Pons (tissue), 1 donor: ENCODE results near the gene PI4KA.

ENCODE experiments used
- DNase-seq: peaks from one replicate; pipeline ENCODE4 v3.0.0-alpha.2; 2016; ENCODE audit warnings: low spot score

Gene PI4KA

GRCh38 chr22:20881869-20882815 is 23.5 kb upstream of the PI4KA start:
- no peak for DNase-seq

- no peak for DNase-seq
Measured at GRCh38 chr22:20881231-20881630, 22.6 kb upstream of the PI4KA start.

DNA sequence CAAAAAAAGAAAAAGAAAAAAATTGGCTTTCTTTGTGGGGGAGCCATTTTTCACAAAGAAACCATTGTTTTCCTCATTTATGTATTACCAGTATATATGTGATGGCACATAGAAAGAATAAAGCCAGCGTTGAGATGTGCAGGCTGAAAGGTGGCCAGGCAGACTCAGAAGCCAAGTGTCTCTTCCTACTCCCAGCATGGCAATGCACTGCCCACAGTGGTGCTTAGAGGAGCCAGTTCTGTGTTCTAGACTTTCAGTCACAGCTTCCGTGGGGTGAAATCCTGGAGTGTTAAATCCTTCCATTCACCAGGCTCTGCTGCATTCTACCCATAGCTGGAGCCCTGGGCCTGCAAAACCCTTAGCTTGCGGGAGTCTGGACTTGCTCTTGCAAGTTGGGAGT is 19.1 kb upstream of the PI4KA start:
- no peak for DNase-seq

- no peak for DNase-seq
Measured at GRCh38 chr22:20875296-20875695, 16.7 kb upstream of the PI4KA start.

- no peak for DNase-seq
Measured at GRCh38 chr22:20873214-20873613, 14.6 kb upstream of the PI4KA start.

DNA sequence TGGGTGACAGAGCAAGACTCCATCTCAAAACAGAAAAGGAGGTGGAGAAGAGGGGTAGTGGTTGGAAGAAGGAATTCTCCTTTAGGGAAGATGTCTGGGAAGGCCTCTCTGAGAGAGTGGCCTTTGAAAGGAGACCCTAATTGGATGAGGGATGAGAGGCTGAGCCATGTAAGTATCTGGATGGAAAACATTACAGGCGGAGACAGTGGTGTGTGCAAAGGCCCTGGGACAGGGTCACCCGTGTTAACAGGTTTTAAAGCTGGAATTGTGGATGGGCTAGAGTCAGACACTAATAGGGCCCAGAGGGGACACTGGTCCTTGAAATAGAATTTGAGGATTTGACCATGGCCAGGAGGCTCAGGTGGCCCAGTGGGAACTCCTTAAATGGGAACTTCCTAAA is 10.6 kb upstream of the PI4KA start:
- no peak for DNase-seq

DNA sequence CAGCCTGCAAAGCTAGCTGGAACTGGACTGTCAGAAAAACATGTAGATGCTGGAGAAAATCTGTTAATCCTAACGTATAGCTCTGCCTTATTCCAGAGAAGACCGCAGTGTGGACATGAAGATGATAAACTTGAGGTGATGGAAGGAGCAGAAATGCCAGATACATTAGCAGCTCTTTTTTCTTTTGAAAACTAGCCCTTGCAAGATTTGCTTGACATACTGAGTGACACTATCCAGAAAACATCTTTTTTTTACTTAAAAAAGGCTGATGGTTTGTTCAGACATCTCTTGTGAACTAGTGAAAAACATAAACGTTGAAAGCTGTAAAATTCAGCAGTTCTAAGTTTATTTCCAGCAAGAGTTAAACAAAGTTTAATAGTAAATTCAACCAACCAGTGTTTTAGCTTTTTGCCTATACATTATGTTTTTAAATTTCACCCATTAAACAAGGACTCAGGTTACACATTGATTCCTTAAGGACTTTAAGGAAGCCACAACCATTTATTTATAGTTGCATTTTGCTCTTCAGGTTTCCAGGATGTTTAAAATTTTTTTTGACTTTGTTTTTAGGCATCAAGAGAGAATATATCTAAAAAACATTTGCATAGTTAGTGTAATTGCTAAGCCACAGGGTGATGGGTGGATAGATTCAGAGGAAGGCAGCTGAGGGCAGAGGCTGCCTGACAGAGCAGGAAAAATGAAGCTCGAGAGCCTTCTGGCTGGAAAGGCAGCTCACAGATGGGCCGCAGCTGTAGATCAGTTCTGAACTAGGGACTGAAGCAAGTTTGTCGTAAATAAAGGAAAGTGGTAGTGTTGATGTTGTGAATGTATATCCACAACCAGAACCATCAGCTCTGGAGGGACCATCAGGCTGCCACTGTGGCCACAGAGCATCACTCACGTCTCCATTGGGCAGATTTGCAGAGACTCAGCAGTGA is 9.7 kb upstream of the PI4KA start:
- DNase-seq, result no peak

- peak; percentile 85 for DNase-seq
Measured at GRCh38 chr22:20867179-20868024, 8.8 kb upstream of the PI4KA start.

GRCh38 chr22:20866736-20867135 is 8.1 kb upstream of the PI4KA start:
- no peak for DNase-seq

DNA sequence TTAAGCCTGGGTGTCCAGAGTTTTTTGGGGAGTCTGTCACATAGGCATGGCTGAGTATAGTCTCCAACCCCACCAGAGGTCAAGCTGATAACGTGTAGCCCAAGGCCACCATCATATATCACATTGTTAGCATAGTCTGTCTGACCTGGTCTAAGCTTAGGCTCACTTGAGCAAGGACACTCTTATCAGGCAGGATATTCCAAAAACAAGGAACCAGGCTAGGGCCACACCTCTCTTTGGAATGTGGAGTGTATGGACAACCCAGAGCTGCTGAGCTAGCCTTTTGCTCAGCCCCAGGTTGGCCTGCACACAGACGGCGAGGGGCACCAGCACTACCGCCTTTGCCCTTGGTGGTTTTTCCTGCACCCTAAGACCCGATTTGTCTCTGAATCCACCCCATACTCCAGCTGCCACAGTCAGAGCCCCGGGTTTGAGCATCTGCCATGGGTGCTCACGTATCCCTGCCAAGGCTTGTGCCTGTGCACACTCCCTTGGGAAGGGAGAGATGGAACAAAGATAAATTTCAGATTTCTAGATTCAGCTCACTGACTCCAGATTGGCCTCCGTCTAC is 7.3 kb upstream of the PI4KA start:
- no peak for DNase-seq

DNA sequence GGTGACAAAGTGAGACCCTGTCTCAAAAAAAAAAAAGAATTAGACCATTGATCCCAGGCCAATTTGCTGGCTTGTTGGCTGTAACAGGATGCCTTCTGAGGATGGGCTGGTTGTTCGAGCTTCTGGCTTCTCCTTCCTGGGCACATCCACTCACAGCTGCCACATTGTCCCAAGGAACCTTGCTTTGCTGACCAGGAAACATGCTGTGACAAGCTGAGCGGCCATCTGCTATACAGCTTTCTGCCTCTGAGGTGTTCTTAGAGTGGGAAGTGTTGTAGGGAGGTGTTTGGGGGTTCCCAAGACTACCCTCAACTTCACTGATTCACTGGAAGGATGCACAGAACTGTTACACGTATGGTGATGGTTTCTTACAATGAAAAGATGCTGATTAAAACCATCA is 6.7 kb upstream of the PI4KA start:
- DNase-seq, result no peak

DNA sequence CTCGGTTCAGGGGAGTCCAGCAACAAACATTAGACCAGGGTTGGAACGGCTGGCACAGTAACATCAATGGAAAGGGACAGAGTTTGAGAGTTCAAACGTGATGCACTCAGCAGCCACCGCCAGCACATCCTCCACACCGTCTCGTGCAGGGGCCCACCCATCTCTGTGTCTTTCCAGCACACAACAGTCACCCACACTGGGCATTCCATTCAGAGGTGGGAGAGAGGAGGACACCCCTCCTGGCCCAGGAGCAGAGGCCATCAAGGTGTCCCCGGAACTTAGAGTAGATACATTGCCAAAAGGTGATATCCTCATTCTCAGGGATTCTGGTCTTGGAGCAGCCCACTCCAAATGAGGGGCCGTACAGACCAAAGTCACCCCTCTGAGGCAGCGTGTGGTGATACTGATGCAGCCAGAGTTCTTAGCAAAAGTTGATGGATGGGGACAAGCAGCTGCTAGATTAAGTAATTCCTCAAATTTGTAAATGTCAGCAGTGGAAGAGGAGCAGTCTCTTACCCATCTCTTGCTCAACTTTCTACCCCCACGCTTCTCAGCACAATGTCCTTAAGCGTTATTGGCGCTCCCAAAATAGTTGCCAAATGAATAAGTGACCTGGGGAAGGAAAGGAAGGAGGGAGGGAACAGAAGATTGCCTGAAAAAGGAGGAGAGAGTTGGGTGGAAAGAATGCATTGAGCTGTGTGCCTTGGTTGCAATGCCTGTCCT is 5.7 kb upstream of the PI4KA start:
- DNase-seq, result no peak

DNA sequence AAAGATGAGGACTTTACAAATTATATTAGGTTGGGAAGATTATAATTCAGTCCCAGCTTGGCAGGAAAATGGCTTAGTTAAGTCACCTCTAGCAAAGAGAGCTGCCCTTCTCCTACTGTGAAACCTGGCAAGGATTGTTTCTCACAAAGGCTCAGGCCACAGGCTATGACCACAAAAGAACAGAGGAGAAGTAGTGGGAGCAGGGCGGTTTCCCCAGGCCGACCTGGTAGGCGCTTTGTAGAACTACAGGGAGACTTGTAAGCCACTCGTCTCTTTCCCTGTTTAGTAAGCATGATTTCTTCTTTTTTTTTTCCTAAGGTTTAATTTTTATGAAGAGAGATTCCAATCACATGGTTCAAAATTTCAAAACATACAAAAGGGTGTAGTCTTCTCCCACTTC is 4.8 kb upstream of the PI4KA start:
- no peak for DNase-seq

DNA sequence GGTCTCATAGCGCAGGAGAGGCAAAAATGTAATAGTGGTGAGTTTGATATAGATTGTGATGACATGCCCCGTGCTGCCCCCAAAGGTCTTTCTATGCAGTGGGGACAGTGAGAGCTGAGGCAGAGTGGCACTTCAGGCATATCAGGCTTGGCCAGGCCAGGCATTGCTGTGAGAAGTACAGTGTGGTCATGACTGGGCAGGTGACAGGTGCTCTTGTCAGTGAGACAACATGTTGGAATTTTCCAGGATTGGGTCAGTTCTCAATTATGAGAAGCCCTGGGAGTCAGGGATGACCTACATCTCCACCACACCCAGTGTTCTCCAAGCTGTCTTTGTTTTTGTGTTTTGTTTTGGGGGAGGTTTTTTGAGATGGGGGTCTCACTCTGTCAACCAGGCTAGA is 3.9 kb upstream of the PI4KA start:
- no peak for DNase-seq

- DNase-seq, result no peak
Measured at GRCh38 chr22:20859615-20860014, 1.0 kb upstream of the PI4KA start.

DNA sequence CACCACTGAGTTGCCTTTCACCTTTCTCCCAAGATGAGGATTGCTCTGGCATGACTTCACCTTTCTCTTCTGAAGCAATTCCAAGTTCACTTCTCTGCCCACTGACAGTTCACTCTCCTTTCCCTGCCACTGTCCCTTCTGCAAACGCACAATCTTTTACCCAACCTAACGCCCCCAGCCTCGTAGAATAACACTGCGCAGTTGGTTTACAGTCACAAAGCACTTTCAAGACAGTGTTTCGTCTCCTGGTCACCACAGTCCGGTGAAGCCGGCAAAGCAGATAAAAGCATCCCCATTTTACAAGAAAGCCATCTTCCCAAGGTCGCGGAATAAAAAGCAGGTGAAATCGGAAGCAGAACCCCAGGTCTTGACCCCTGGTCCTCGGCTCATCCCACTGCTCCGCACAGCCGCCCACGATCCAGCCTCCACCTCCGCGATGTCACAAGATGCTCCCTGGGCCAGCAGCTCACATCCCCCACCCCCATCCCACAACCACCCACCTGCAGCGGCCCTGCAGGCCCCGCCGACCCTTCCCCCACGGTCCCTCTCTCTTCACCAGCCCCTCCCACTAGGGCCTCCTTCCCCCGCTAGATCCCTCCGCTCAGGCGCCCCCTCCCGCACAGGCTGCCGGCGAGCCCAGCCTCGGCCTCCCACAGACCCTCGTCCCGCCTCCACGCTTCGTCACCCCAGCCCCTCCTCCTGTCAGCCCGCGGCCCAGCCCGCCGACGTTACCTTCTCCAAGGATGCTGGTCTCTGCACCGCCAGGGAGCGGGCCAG is 585 bp downstream of the PI4KA start:
- DNase-seq, result peak; percentile 64

DNA sequence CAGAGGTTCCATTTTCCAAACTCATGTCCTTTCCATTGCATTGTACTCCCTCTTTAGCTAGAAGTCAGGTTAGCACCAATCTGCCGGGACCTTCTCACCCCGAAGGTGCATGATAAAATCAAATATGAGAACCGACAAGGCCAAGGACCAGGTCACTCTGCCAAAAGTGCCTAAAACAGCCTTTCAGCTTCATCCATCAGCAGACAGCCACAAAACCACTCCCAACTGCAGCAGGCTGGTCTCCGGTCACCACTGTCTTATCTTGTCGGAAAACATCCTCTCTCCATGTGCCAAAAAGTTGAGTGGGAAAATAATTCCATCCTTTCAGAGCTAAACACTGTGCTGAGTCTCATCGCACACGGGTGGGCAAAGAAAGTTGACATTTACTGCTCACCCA is 1.4 kb downstream of the PI4KA start:
- DNase-seq, result no peak

DNA sequence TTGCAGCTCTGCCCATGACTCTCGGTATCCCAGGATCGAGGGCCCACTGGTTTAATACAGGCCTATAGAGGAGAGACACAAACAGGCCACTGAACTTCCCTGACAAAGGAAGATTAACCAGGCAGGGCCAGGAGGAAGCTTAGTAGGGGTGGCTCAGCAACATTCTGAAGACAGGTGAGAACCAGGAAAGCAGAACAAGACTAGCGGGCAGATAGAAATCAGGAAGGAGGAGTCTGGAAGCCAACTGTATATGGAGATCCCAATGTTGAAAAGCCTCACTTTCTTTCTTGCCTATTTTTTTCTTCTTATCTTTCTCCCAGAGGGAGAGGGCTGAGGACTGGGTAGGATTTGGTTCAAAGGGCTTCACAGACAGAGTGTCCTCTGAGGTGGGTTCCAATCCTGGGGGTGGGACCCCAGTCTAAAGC is 5.4 kb downstream of the PI4KA start:
- DNase-seq, result no peak

DNA sequence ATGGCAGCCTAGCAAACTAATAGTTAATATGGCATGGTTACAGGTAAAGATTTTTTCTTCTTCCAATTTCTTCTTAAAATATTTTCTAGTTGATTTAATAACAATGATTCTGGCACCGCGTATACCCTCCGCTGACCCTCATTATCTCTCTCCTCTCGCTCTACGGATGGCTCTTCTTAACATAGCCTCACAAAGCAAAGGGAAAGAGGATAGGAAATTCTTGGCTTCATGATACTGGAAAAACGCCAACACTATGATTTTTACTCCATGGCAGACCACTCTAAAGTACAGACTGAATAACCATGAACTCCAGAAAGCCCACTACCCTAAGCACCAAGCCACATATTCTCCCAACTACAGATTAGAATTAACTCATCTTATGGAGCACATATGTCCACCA is 6.1 kb downstream of the PI4KA start:
- DNase-seq, result no peak

- DNase-seq, result no peak
Measured at GRCh38 chr22:20852076-20852475, 6.5 kb downstream of the PI4KA start.
